ENCODE data around the gene RBM28. TPM values are rescaled to one million over a fixed set of nuclear protein-coding genes. Genes with fewer than 3 reads are reported as not detected.
A peak's percentile ranks its signal among the peaks of the same experiment; 100 is the strongest.

RBM28 gene
- polyA plus RNA-seq, 1 donor from 2014 or later = 18.9 TPM

DNA sequence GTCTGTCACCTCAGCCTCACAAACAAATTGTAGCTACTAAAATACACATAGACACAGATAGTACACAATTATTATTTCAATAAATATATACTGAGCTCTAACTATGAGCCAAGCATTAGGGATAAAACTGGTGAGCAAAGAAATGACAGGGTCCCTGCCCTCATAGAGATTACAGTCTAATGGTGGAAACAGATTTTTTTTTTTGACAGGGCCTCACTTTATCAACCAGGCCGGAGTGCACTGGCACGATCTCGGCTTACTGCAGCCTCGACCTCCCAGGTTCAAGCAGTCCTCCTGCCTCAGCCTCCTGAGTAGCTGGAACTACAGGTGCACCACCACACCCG lies 695 bp upstream of the RBM28 start:
- H3K27me3 ChIP-seq (ENCODE audit: insufficient read depth, low read depth, low read length) = no peaks in the 10 kb centered on the region
- no peaks in the 10 kb centered on the region for H3F3A ChIP-seq (ENCODE audit: insufficient read depth, low read length, poor library complexity, severe bottlenecking)
- no peak overlapping the region for H3K27ac ChIP-seq (ENCODE audit: low read length)
- H2AFZ ChIP-seq (ENCODE audit: low read depth, low read length) = no peak overlapping the region
- no peak overlapping the region for H3K9ac ChIP-seq (ENCODE audit: low read length)
- peaks cover 23% of the 10 kb centered on the region for H3K79me2 ChIP-seq (replicated peaks; ENCODE audit: insufficient read depth, low read length)
- no peak overlapping the region for H3K4me2 ChIP-seq (ENCODE audit: low read length)
- TF ChIP-seq EZH2 (IDR thresholded peaks at IDR 0.05; ENCODE audit: borderline replicate concordance, insufficient read depth, low read length, poor library complexity, severe bottlenecking) (no peak), TAF1 (IDR thresholded peaks at IDR 0.05; ENCODE audit: low read depth) (no peak), EP300 (conservative IDR thresholded peaks at IDR 0.05; ENCODE audit: poor library complexity, severe bottlenecking) (no peak), RAD21 (conservative IDR thresholded peaks at IDR 0.05) (no peak), MXI1 (conservative IDR thresholded peaks at IDR 0.05; ENCODE audit: poor library complexity, severe bottlenecking) (no peak)
- TF ChIP-seq, protein P1, sequence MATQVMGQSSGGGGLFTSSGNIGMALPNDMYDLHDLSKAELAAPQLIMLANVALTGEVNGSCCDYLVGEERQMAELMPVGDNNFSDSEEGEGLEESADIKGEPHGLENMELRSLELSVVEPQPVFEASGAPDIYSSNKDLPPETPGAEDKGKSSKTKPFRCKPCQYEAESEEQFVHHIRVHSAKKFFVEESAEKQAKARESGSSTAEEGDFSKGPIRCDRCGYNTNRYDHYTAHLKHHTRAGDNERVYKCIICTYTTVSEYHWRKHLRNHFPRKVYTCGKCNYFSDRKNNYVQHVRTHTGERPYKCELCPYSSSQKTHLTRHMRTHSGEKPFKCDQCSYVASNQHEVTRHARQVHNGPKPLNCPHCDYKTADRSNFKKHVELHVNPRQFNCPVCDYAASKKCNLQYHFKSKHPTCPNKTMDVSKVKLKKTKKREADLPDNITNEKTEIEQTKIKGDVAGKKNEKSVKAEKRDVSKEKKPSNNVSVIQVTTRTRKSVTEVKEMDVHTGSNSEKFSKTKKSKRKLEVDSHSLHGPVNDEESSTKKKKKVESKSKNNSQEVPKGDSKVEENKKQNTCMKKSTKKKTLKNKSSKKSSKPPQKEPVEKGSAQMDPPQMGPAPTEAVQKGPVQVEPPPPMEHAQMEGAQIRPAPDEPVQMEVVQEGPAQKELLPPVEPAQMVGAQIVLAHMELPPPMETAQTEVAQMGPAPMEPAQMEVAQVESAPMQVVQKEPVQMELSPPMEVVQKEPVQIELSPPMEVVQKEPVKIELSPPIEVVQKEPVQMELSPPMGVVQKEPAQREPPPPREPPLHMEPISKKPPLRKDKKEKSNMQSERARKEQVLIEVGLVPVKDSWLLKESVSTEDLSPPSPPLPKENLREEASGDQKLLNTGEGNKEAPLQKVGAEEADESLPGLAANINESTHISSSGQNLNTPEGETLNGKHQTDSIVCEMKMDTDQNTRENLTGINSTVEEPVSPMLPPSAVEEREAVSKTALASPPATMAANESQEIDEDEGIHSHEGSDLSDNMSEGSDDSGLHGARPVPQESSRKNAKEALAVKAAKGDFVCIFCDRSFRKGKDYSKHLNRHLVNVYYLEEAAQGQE (IDR thresholded peaks at IDR 0.05; ENCODE audit: borderline replicate concordance) = no peak
- H3K4me3 ChIP-seq (ENCODE audit: low read length) = no peak overlapping the region
- no peaks in the 10 kb centered on the region for H3K9me3 ChIP-seq (ENCODE audit: low read length)
- H3K36me3 ChIP-seq (ENCODE audit: insufficient read depth, low read length) = no peaks in the 10 kb centered on the region
- H3K9me2 ChIP-seq (ENCODE audit: insufficient read depth, low read length) = no peaks in the 10 kb centered on the region
- H4K20me1 ChIP-seq (ENCODE audit: insufficient read depth) = no peaks in the 10 kb centered on the region

DNA sequence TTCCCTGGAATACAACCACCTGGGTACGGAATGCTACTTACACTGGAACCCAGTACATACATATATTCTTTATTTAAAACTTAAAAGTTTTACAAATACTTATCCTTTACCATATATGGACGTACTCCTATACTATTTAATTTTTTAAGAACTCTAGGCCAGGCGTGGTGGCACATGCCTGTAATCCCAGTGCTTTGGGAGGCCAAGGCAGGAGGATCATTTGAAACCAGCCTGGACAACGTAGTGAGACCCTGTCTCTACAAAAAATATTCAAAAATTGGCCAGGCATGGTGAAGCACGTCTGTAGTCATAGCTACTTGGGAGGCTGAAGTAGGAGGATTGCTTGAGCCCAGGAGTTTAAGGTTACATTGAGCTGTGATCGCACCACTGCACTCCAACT lies 2.0 kb downstream of the RBM28 start:
- H3F3A ChIP-seq (ENCODE audit: insufficient read depth, low read length, poor library complexity, severe bottlenecking) = no peaks in the 10 kb centered on the region
- no peak overlapping the region for H2AFZ ChIP-seq (ENCODE audit: low read depth, low read length)
- no peaks in the 10 kb centered on the region for H3K27me3 ChIP-seq (ENCODE audit: insufficient read depth, low read depth, low read length)
- no peaks in the 10 kb centered on the region for H3K36me3 ChIP-seq (ENCODE audit: insufficient read depth, low read length)
- H3K79me2 ChIP-seq (replicated peaks; ENCODE audit: insufficient read depth, low read length) = peaks cover 23% of the 10 kb centered on the region
- TF ChIP-seq EP300 (conservative IDR thresholded peaks at IDR 0.05; ENCODE audit: poor library complexity, severe bottlenecking) = no peak
- TF ChIP-seq, protein P2, sequence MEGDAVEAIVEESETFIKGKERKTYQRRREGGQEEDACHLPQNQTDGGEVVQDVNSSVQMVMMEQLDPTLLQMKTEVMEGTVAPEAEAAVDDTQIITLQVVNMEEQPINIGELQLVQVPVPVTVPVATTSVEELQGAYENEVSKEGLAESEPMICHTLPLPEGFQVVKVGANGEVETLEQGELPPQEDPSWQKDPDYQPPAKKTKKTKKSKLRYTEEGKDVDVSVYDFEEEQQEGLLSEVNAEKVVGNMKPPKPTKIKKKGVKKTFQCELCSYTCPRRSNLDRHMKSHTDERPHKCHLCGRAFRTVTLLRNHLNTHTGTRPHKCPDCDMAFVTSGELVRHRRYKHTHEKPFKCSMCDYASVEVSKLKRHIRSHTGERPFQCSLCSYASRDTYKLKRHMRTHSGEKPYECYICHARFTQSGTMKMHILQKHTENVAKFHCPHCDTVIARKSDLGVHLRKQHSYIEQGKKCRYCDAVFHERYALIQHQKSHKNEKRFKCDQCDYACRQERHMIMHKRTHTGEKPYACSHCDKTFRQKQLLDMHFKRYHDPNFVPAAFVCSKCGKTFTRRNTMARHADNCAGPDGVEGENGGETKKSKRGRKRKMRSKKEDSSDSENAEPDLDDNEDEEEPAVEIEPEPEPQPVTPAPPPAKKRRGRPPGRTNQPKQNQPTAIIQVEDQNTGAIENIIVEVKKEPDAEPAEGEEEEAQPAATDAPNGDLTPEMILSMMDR (IDR thresholded peaks at IDR 0.05; ENCODE audit: poor library complexity, severe bottlenecking) = no peak
- TF ChIP-seq MXI1 (conservative IDR thresholded peaks at IDR 0.05; ENCODE audit: poor library complexity, severe bottlenecking) = no peak
- TF ChIP-seq SMC3 (conservative IDR thresholded peaks at IDR 0.05; ENCODE audit: poor library complexity) = no peak
- TF ChIP-seq, protein P1 (IDR thresholded peaks at IDR 0.05; ENCODE audit: borderline replicate concordance) = no peak
- TF ChIP-seq POLR2AphosphoS5 (IDR thresholded peaks at IDR 0.05) = no peak
- no peak for TF ChIP-seq RAD21 (conservative IDR thresholded peaks at IDR 0.05)
- no peak for TF ChIP-seq TAF1 (IDR thresholded peaks at IDR 0.05; ENCODE audit: low read depth)
- TF ChIP-seq EZH2 (IDR thresholded peaks at IDR 0.05; ENCODE audit: borderline replicate concordance, insufficient read depth, low read length, poor library complexity, severe bottlenecking) = no peak
- no peaks in the 10 kb centered on the region for H3K9me3 ChIP-seq (ENCODE audit: low read length)
- H3K27ac ChIP-seq (ENCODE audit: low read length) = no peak overlapping the region
- H4K20me1 ChIP-seq (ENCODE audit: insufficient read depth) = no peaks in the 10 kb centered on the region
- no peaks in the 10 kb centered on the region for H3K9me2 ChIP-seq (ENCODE audit: insufficient read depth, low read length)
- no peak overlapping the region for H3K9ac ChIP-seq (ENCODE audit: low read length)
- H3K4me3 ChIP-seq (ENCODE audit: low read length) = peak overlapping the region; percentile 82
- H3K4me2 ChIP-seq (ENCODE audit: low read length) = no peak overlapping the region

All from neural cell (in vitro differentiated cells).